ENCODE results near the gene MRPL39.
"Not testable (repeated sequence)": the region's sequence is repeated elsewhere in the genome, so short reads cannot be mapped to it uniquely, and the experiment has no call there.

The MRPL39 gene

DNA sequence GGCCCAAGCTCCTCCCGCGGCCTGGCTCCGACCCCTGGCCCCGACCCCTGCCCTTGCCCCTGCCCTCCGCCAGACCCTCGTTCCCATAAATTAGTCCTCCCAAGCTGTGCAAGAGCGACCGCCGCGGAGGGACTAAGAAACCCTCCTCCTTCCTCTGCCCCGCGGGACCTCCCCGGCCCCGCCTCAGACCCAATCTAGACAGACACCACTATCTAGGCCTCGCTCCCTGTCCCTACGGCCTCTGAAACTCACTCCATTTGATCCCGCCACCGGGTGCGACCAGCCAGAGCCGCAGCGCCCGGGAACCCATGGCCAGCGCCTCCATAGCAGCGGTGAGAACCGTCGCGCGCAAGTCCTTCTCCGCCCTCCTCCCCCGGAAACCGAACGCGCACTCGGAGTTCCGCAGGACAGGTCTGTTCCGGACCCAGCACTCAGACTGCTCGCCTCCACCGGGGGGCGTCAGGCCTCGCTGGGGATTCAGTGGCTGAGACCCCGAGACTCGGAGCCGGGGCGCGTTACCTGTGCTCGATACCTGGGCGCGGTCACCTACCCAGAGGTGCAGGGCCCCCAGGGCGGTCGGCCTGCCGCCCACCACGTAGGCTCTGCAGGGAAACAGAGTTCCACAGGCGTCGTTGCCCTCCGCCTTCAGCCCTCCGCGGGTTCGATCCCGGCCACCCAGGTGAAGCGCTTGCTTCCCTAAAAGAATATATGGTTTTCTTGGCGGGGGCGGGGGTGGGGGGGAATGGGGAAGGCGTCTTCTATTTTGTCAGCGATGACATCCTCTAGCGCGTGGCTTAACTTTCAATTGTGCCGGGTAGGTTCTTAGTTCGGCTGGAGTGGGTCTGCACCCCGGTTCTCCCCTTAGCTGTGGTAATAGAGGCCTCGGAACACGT lies at the start of gene MRPL39:
Gene MRPL39, minus strand, starts transcription at position 331 of the 893 bp plus-strand sequence. Its CDS starts 6 bp downstream, at position 325.
- DNase-seq (ENCODE audit: low read depth) = peak; percentile 81

- no peak for DNase-seq (ENCODE audit: low read depth)
Observed at GRCh38 chr21:25656412-25656811, 49.1 kb upstream of the MRPL39 start.

DNA sequence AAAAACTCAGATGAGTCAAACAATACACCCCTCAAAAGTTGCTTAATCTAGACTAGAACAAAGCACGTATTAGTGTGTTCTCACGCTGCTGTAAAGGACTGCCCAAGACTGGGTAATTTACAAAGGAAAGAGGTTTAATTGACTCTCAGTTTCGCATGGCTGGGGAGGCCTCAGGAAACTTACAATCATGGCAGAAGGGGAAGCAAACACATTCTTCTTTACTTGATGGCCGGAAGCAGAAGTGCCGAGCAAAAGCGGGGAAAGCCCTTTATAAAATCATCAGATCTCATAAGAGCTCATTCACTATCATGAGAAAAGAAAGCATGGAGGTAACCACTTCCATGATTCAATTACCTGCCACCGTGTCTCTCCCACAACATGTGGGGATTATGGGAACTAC lies 41.9 kb upstream of the MRPL39 start:
- DNase-seq (ENCODE audit: low read depth) = no peak

DNA sequence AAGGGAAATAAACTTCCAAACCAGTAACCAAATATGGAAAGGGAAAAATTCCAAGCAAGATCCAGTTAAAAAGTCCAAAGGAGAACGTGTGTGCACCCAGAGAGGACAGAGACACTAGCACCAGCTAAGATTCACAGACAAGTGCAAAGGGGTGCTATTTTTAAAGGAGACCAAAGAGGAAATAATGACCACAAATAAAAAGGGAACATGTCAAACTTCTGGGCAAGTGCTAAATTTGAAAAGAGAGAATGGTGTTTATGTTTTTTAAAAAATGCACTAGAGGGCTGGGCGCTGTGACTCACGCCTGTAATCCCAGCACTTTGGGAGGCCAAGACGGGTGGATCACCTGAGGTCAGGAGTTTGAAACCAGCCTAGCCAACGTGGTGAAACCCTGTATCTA lies 40.4 kb upstream of the MRPL39 start:
- no peak for DNase-seq (ENCODE audit: low read depth)

DNA sequence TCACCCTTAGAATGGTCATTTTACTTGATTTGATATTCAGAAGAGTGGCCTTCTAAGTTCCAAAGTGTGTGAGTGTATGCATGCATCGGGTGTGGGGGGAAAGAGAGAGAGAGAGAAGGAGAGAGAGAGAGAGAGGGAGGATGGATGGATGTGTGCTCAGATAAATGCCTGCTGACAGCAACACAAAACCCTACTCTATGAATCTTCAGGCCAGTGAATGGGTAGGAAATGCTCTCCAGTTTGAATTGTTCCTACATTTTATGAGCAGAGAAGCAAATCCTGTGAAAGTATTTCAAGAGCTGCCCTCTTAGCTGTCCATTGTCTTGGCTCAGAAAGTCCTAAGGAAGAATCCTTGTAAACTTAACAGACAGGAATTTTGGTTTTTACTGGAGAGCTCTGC lies 39.2 kb upstream of the MRPL39 start:
- DNase-seq (ENCODE audit: low read depth) = no peak

DNA sequence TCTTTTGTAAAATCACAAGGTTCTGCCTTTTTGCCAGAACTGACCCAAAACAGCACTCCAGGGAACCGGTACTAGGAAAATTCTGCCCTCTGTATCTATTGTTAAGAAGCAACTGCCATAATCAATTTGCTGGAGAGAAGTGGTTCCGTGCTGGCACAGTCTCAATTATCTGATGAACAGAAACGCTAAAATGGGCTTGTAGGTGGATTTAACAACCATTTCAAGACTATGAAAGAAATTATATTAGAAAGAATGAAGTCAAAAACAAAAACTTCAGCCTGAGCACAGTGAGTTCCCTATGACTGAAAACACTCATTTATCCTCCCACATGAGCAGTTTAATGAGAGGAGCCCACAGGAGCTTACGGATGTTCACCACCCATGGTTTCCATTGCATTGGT lies 36.2 kb upstream of the MRPL39 start:
- no peak for DNase-seq (ENCODE audit: low read depth)

DNA sequence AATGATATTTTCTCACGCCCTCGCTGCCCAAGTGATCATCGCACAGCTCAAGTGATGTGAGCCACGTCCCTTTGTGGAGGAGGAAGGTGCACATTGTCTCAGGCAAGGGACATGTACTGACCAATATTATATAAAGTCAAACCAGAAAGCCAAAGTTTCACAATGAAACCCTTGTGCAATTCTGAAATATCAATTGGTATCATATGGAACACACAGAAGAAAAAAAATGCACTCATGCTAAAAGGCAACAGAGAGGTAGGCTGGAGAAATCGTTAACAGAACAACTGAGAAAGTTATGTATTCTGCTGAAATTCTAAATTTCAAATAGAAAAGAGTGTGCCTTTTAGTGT lies 33.6 kb upstream of the MRPL39 start:
- no peak for DNase-seq (ENCODE audit: low read depth)

- no peak for DNase-seq (ENCODE audit: low read depth)
Observed at GRCh38 chr21:25640202-25640942, 33.1 kb upstream of the MRPL39 start.

- peak; percentile 5 for DNase-seq (ENCODE audit: low read depth)
Observed at GRCh38 chr21:25639551-25640201, 32.4 kb upstream of the MRPL39 start.

- peak; percentile 15 for DNase-seq (ENCODE audit: low read depth)
Observed at GRCh38 chr21:25638660-25639550, 31.6 kb upstream of the MRPL39 start, which contains the start of gene JAM2. TSS of gene JAM2 (plus strand) at chr21:25639258. CDS start at chr21:25639822, 564 bp downstream.

GRCh38 chr21:25637851-25638659 lies 30.8 kb upstream of the MRPL39 start:
- no peak for DNase-seq (ENCODE audit: low read depth)

DNA sequence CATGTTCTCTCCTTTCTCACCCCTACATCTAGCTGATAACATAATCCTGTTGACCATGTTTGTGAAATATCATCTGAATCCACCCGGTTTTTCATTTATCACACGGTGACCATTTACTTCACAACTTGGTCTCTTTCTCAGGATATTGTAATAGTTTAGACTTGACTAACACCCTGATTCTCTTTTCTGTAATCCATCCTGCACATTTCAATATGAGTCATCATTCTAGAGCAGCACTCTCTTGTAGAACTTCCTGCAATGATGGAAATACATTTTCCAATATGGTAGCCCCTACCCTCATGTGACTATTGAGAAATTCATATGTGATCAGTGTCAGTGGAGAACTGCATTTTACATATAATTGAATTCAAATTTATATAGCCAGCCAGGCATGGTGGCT lies 29.4 kb upstream of the MRPL39 start:
- DNase-seq (ENCODE audit: low read depth) = no peak

DNA sequence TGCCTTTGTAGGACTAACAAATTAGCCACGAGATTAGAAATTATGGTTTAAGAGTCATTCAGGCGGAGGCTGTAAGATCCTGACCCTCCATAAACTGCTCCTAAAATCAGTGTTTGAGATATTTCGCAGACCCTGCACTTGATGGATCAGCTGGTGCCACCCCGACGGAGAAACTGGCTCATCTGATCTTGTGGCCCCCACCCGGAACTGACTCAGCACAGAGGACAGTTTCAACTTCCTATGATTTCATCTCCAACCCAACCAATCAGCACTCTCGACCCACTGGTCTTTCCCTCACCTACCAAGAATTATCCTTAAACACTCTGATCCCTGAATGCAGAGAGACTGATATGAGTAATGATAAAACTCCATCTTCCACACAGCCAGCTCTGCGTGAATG lies 28.0 kb upstream of the MRPL39 start:
- DNase-seq (ENCODE audit: low read depth) = no peak

DNA sequence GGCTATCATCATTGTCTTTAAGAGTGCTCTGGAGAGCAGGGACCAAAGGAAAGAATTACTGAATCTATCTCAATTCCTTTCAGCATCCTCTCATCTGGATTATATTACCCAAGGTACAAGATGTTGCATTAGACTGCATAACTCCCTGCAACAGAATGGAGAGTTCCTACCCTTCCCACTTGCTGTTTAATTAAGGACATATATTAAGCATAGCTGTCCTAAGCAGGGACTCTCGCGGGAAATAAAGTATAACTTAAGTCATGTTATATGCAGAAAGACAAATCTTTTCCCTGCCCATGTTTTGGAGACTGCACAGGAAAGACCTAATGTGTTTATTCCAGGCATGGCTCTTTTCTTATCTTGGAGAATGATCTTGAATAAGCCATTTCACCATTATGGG lies 25.0 kb upstream of the MRPL39 start:
- no peak for DNase-seq (ENCODE audit: low read depth)

DNA sequence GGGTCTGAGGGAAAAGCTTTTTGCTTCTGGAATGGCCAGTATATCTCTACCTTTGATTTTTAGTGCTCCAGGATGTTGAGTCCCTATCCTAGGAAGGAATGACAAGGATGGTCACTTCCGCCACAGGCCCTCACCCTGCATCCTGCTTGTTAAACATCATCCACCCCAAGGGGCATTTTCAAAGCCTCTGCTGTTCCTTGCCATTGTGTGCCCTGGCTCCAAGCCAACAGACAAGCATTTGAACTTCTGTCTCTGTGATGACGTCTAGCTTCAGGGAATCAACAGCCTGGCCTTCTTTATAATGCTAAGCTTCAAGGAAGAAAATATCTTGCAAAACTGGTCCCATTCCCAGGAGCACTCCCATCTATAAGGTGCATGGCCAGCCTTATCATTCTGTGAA lies 19.5 kb upstream of the MRPL39 start:
- DNase-seq (ENCODE audit: low read depth) = no peak

DNA sequence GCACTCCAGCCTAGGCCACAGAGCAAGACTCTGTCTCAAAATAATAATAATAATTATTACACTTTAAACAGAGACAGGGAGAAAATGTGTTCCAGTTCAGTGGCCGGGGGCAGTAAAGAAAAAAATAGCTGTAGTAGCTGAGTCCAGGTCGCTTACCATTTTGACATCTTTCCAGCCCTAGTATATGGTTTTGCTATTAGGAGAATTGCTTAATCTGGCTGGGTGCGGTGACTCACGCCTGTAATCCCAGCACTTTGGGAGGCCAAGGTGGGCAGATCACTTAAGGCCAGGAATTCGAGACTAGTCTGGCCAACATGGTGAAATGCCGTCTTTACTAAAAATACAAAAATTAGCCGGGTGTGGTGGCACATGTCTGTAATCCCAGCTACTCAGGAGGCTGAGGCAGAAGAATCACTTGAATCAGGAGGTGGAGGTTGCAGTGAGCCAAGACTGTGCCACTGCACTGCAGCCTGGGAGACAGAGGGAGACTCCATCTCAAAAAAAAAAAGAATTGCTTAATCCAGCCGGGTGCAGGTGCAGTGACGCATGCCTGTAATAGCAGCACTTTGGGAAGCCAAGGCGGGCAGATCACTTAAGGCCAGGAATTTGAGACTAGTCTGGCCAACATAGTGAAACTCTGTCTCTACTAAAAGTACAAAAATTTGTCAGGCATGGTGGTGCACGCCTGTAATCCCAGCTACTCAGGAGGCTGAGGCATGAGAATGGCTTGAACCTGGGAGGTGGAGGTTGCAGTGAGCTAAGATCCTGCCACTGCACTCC lies 18.7 kb upstream of the MRPL39 start:
- DNase-seq (ENCODE audit: low read depth) = not testable (repeated sequence)

- DNase-seq (ENCODE audit: low read depth) = no peak
Observed at GRCh38 chr21:25625036-25625435, 17.8 kb upstream of the MRPL39 start.

- DNase-seq (ENCODE audit: low read depth) = no peak
Observed at GRCh38 chr21:25624511-25624910, 17.2 kb upstream of the MRPL39 start.

DNA sequence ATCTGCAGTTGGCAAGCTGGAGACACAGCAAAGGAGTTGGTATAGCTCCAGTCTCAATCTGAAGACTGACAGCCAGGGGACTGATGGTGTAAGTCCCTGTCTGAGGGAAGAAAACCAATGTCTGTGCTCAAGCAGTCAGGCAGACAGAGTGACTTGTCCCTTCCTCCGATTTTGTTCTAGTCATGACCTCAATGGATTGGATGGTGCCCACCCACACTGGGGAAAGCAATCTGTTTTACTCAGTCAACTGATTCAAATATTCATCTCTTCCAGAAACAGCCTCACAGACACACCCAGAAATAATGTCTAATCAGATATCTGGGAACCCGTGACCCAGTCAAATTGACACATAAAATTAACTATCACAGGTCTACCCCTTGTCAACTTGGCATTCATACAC lies 11.9 kb upstream of the MRPL39 start:
- no peak for DNase-seq (ENCODE audit: low read depth)

DNA sequence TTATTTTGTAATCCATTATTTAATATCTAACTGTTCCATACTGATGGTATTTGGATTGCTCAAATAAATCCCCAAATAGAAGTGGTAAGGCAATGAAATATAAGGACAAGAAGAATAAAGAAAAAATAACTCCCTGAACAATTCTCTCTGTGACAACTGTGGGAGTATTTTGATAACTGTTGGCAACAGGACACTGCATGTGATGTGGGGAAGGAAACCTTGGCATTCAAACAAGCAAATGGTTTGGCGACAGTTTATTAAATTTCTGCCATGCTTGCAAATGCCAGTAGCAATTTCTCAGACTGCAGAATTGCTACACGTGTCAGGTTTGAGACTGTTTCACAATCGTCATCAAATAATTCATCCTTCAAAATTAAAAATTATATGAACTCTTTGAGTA lies 8.6 kb upstream of the MRPL39 start:
- DNase-seq (ENCODE audit: low read depth) = no peak

Data from stimulated activated CD8-positive, alpha-beta memory T cell treated with anti-CD3 and anti-CD28 coated beads, Interleukin-4, amount 100 ng/mL, for 24 hours (primary cell).